ENCODE data around the gene PDZK1IP1.

Gene PDZK1IP1

DNA sequence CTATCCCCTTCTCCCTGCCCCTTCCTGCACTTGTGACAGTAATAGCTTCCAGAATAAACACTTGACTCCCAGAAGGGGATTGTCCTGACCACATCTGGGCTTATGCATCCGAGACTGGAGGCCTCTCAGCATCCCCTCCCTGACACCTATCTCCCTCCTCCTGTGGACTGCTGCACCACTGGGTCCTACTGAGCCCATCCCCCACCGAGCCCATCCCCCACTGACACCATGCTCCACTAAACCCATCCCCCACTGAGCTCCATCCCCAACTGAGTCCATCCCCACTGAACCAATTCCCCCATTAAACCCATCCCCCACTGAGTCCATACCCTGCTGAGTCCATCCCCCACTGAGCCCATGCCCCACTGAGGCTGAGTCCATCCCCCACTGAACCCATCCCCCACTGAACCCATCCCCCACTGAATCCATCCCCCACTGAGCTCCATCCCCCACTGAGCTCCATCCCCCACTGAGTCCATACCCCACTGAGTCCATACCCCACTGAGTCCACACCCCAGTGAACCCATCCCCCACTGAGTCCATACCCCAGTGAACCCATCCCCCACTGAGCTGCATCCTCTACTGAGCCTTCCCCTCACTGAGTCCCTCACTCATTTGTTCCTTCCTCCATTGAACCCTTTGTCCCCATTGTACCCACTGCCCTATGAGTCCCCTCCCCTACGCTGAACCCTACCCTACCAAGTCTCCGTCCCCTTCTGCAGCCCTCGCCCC, 5.6 kb downstream of the PDZK1IP1 start:
- TF ChIP-seq, protein P1, sequence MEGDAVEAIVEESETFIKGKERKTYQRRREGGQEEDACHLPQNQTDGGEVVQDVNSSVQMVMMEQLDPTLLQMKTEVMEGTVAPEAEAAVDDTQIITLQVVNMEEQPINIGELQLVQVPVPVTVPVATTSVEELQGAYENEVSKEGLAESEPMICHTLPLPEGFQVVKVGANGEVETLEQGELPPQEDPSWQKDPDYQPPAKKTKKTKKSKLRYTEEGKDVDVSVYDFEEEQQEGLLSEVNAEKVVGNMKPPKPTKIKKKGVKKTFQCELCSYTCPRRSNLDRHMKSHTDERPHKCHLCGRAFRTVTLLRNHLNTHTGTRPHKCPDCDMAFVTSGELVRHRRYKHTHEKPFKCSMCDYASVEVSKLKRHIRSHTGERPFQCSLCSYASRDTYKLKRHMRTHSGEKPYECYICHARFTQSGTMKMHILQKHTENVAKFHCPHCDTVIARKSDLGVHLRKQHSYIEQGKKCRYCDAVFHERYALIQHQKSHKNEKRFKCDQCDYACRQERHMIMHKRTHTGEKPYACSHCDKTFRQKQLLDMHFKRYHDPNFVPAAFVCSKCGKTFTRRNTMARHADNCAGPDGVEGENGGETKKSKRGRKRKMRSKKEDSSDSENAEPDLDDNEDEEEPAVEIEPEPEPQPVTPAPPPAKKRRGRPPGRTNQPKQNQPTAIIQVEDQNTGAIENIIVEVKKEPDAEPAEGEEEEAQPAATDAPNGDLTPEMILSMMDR (IDR thresholded peaks at IDR 0.05; ENCODE audit: low read length, missing control alignments), result no peak
- DNase-seq (ENCODE audit: low read depth), result no peak
- H3K4me3 ChIP-seq (replicated peaks; ENCODE audit: low read depth, low read length), result no peak overlapping the region

DNA sequence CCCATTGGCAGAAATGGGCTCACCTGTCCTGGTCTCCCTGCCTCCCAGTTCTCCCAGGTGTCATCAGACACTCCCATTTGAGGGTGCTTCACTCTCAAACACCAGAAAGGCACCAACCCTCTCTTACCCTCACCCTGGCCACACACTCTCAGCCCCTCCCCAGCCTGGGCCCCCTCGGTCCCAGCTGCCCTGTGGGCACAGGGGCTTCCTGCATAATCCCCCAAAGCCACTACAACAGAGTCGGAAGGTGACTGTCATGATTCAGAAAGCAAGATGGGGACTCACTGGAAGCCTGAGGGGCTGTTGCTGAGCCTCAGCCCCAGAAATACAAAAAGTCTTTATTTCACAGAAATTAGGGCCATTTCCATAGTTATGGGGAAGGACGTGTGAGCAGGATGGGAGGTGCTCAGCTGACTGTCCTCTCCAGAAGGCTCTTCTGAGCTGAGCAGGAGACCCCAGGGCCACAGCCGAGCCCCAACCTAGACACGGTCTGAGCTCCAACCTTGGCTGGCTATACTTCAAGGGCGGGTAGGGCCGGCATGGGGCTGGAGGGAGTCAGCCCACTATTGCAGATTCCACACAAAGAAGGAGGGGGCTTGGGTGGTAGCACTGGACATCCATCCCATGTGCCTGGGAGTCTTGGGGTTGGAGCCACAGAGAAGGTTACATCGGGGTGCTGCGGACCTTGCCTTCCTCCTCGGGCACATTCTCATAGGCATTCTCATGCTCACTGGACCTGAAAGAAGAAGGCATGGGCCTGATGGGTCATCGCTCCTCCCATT, 6.3 kb downstream of the PDZK1IP1 start:
- TF ChIP-seq, protein P1 (IDR thresholded peaks at IDR 0.05; ENCODE audit: low read length, missing control alignments), result no peak
- no peak overlapping the region for H3K4me3 ChIP-seq (replicated peaks; ENCODE audit: low read depth, low read length)
- DNase-seq (ENCODE audit: low read depth), result no peak

GRCh38 chr1:47182676-47183235, 7.1 kb downstream of the PDZK1IP1 start:
- TF ChIP-seq, protein P1 (IDR thresholded peaks at IDR 0.05; ENCODE audit: low read length, missing control alignments), result no peak
- H3K4me3 ChIP-seq (replicated peaks; ENCODE audit: low read depth, low read length), result no peak overlapping the region
- no peak for DNase-seq (ENCODE audit: low read depth)

DNA sequence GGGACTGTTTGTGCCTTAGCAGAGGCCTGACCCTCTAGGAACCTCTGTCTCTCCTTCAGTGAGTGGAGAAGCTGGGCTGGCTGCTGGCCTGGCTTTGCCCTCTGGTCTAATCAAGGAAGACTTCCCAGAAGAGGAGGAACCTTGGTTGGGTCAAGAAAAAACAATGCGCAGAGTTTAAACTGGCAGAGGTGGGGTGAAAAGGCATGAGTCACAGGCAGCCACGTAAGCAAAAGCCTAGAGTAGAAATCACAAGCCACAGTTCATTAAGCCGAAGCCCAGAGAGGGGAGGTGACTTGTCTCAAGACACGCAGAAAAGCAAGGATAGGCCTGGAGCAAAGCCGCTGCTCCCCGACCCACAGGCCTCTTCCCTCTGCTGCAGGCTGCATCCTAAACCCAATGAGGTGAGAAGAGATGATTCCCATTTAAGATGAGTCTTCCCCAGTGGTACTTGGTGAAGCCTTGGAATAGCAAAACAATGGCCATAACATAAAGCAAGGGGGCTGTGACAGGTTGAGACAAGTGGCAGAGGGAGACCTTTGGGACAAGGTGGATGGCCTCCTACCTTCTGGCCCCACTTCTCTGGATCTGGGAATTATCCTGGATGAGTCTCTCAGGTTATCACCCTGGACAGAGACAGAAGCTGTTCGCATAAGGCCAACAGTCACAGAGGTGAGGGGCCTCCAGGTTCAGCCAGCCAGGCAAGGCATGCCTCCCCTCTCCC, 7.7 kb downstream of the PDZK1IP1 start:
- DNase-seq (ENCODE audit: low read depth), result peak; percentile 67
- TF ChIP-seq, protein P1 (IDR thresholded peaks at IDR 0.05; ENCODE audit: low read length, missing control alignments), result no peak
- H3K4me3 ChIP-seq (replicated peaks; ENCODE audit: low read depth, low read length), result no peak overlapping the region

GRCh38 chr1:47181095-47181954, 8.5 kb downstream of the PDZK1IP1 start:
- TF ChIP-seq, protein P1 (IDR thresholded peaks at IDR 0.05; ENCODE audit: low read length, missing control alignments), result no peak
- no peak for DNase-seq (ENCODE audit: low read depth)
- no peak overlapping the region for H3K4me3 ChIP-seq (replicated peaks; ENCODE audit: low read depth, low read length)

- peak; percentile 40 for DNase-seq (ENCODE audit: low read depth)
- H3K4me3 ChIP-seq (replicated peaks; ENCODE audit: low read depth, low read length), result no peak overlapping the region
- TF ChIP-seq, protein P1 (IDR thresholded peaks at IDR 0.05; ENCODE audit: low read length, missing control alignments), result no peak
Observed at GRCh38 chr1:47180603-47181094, 9.2 kb downstream of the PDZK1IP1 start.
